Measurements from ENCODE around the gene ZFPM1. TPM values are rescaled to one million over a fixed set of nuclear protein-coding genes. Genes with fewer than 3 reads are reported as not detected.

The ZFPM1 gene
- total and polyA plus RNA-seq, 2 of the 8 experiments (the other 6 are each of a cell fraction or from before 2014, with no cell fraction given), result 0.74 to 4.8 TPM

- Histone ChIP-seq H3K23ac (ENCODE audit: insufficient read length) (no peak overlapping the region), H2BK12ac (ENCODE audit: low read depth, low read length) (no peak overlapping the region), H2BK15ac (ENCODE audit: low read length) (no peak overlapping the region), H3K14ac (ENCODE audit: insufficient read length) (no peak overlapping the region), H3K79me2 (ENCODE audit: control insufficient read depth in 1 of 2, insufficient read depth in 2 of 2, low read length in 2 of 2) (no peaks in the 10 kb centered on the region), H2AFZ (ENCODE audit: low read length) (no peak overlapping the region), H3K9me3 (ENCODE audit: insufficient read depth in 2 of 2, low read depth in 1 of 2, low read length in 1 of 2) (no peaks in the 10 kb centered on the region), H3K4me1 (replicated peaks in 1 of 4; ENCODE audit: control insufficient read depth in 3 of 4, insufficient read depth in 4 of 4, low read length in 3 of 4) (no peaks in the 10 kb centered on the region; a peak in 1 of 7 replicates), H3K4me2 (ENCODE audit: insufficient read depth in 1 of 2, low read depth in 2 of 2, low read length in 2 of 2) (no peak overlapping the region), H2BK20ac (ENCODE audit: low read length) (no peak overlapping the region), H3K27me3 (replicated peaks in 1 of 4; ENCODE audit: control insufficient read depth in 3 of 4, extremely low read depth in 1 of 4, insufficient read depth in 3 of 4, low read length in 3 of 4) (no peaks in the 10 kb centered on the region), H3K9ac (replicated peaks in 1 of 4; ENCODE audit: extremely low read depth in 1 of 4, low read depth in 3 of 4, low read length in 3 of 4) (no peak overlapping the region), H3K18ac (ENCODE audit: extremely low read depth, low read length) (no peak overlapping the region), H3K36me3 (ENCODE audit: control insufficient read depth in 2 of 4, insufficient read depth in 4 of 4, low read length in 3 of 4) (no peaks in the 10 kb centered on the region), H2AK5ac (ENCODE audit: low read depth, low read length) (no peak overlapping the region), H4K91ac (replicated peaks; ENCODE audit: insufficient read length, low read length) (no peak overlapping the region), H4K8ac (ENCODE audit: extremely low read depth, insufficient read depth, low read length) (no peak overlapping the region), H3K23me2 (ENCODE audit: low read depth, low read length) (no peaks in the 10 kb centered on the region), H2BK5ac (ENCODE audit: low read depth, low read length) (no peak overlapping the region), H3K4me3 (ENCODE audit: extremely low read depth in 1 of 4, insufficient read depth in 2 of 4, low read depth in 3 of 4, low read length in 4 of 4) (no peak overlapping the region), H3K56ac (replicated peaks; ENCODE audit: insufficient read length, low read depth, low read length) (no peak overlapping the region), H4K20me1 (replicated peaks in 1 of 2; ENCODE audit: control insufficient read depth in 1 of 2, insufficient read depth in 2 of 2, low read length in 2 of 2) (peaks cover 0 to 4% of the 10 kb centered on the region in 2 experiments), H4K5ac (ENCODE audit: insufficient read length, low read depth, low read length) (no peak overlapping the region), H3K4ac (replicated peaks; ENCODE audit: insufficient read length, low read depth, low read length) (no peak overlapping the region), H2BK120ac (replicated peaks; ENCODE audit: low read depth, low read length) (no peak overlapping the region), H3K79me1 (ENCODE audit: low read depth, low read length) (no peaks in the 10 kb centered on the region), H3K27ac (ENCODE audit: low read depth, low read length) (no peak overlapping the region)
- ChIA-PET CTCF (ENCODE audit: partially characterized antibody) (interaction anchor here (1.1 kb wide), 1 partner anchor 54 kb away, joined by 3 read pairs; no protein-coding TSS in a partner anchor), POLR2A (ENCODE audit: partially characterized antibody) (no interaction called here)
- no peak for FAIRE-seq
- TF ChIP-seq SP4 (IDR thresholded peaks at IDR 0.05; ENCODE audit: low read length) (no peak), CBX8 (IDR thresholded peaks at IDR 0.05; ENCODE audit: borderline replicate concordance, low read depth, low read length) (no peak), SIX5 (IDR thresholded peaks at IDR 0.05; ENCODE audit: low read depth, low read length) (no peak), POU5F1 (IDR thresholded peaks at IDR 0.05; ENCODE audit: low read depth, low read length) (no peak), ZNF274 (IDR thresholded peaks at IDR 0.05; ENCODE audit: borderline replicate concordance, extremely low read depth, low read length) (no peak), CBX5 (IDR thresholded peaks at IDR 0.05; ENCODE audit: low read depth, low read length) (no peak), BACH1 (IDR thresholded peaks at IDR 0.05; ENCODE audit: low read length) (no peak), GABPA (IDR thresholded peaks at IDR 0.05; ENCODE audit: borderline replicate concordance, insufficient read depth, low read length) (no peak), JUND (IDR thresholded peaks at IDR 0.05; ENCODE audit: low read length) (no peak), BCL11A (IDR thresholded peaks at IDR 0.05; ENCODE audit: low read depth in 2 of 2, low read length in 2 of 2) (no peak), MAFK (IDR thresholded peaks at IDR 0.05; ENCODE audit: low read depth, low read length) (no peak), EZH2 (IDR thresholded peaks at IDR 0.05; ENCODE audit: low read depth, low read length, severe bottlenecking) (no peak), KDM4A (IDR thresholded peaks at IDR 0.05; ENCODE audit: low read depth, low read length, severe bottlenecking) (no peak), PHF8 (conservative IDR thresholded peaks at IDR 0.05; ENCODE audit: low read depth, low read length) (no peak)
- 92% methylated on average over 21 of the region's 23 CpGs; no CpG with 5 or more reads in 1 of the 2 experiments for WGBS, 2 experiments (ENCODE audit: extremely low coverage in 1 of 2, insufficient coverage in 1 of 2, insufficient read length in 1 of 2, insufficient replicate concordance in 2 of 2, low coverage in 1 of 2, low lambda C conversion rate in 2 of 2, missing lambda C conversion rate in 1 of 2)
- DNase-seq (ENCODE audit: low read depth in 1 of 2, low spot score in 2 of 2), result no peak
These were observed 49.7 kb downstream of the ZFPM1 start for GRCh38 chr16:88502776-88503280.
